HepG2 (cell line): ENCODE data around the gene ATG4D. TPM values are rescaled to one million over a fixed set of nuclear protein-coding genes. Genes with fewer than 3 reads are reported as not detected.
A peak's percentile ranks its signal among the peaks of the same experiment; 100 is the strongest.

Experiments
- ATF1 ChIP-seq: IDR thresholded peaks from 2 replicates; pipeline ENCODE4 v1.6.1; 2016; ENCODE audit warnings: mild to moderate bottlenecking, control low read depth
- HMGXB4 ChIP-seq, 2 experiments: sonication (generic) in 1 of 2; formaldehyde crosslinking in 1 of 2; IDR thresholded peaks; 2 replicates each; pipeline versions ENCODE4 v1.4.0 to v1.6.1; 2018 to 2020; ENCODE audit warnings: missing genetic modification reagents in 2 of 2, borderline replicate concordance in 1 of 2, low read depth in 1 of 2, mild to moderate bottlenecking in 1 of 2, missing biosample characterization in 1 of 2
- HNF1B ChIP-seq: sonication (generic); formaldehyde crosslinking; IDR thresholded peaks from 2 replicates; pipeline ENCODE4 v1.5.1; 2020; ENCODE audit warnings: mild to moderate bottlenecking, moderate library complexity, missing genetic modification reagents
- HNF4A ChIP-seq: sonication (generic); formaldehyde crosslinking; IDR thresholded peaks from 2 replicates; pipeline ENCODE4 v1.4.0; 2020; ENCODE audit warnings: missing genetic modification reagents
- IKZF1 ChIP-seq: fragments of 450-650 bp; IDR thresholded peaks from 2 replicates; pipeline ENCODE4 v1.7.1; 2016
- IRF2 ChIP-seq: IDR thresholded peaks from 2 replicates; pipeline ENCODE4 v1.6.1; 2018; ENCODE audit warnings: missing genetic modification reagents, missing compliant biosample characterization
- KIAA2018 ChIP-seq: sonication (generic); formaldehyde crosslinking; IDR thresholded peaks from 2 replicates; pipeline ENCODE4 v1.5.0; 2020; ENCODE audit warnings: mild to moderate bottlenecking, missing genetic modification reagents, borderline replicate concordance
- LCORL ChIP-seq, 2 experiments: fragments of 450-650 bp in 1 of 2; sonication (generic) in 1 of 2; formaldehyde crosslinking in 1 of 2; IDR thresholded peaks; 2 replicates each; pipeline versions ENCODE4 v1.5.0 to v1.6.1; 2017 to 2020; ENCODE audit warnings: antibody characterized with exemption in 1 of 2, missing genetic modification reagents in 1 of 2
- SMAD1 ChIP-seq: sonication (generic); formaldehyde crosslinking; IDR thresholded peaks from 2 replicates; pipeline ENCODE4 v1.4.0; 2020; ENCODE audit warnings: missing genetic modification reagents, low read depth, mild to moderate bottlenecking, borderline replicate concordance
- SMAD9 ChIP-seq: sonication (generic); formaldehyde crosslinking; IDR thresholded peaks from 2 replicates; pipeline ENCODE4 v1.5.1; 2020; ENCODE audit warnings: mild to moderate bottlenecking, missing genetic modification reagents
- SUZ12 ChIP-seq: fragments of 150-350 bp; IDR thresholded peaks from 2 replicates; pipeline ENCODE4 v1.6.1; 2014; ENCODE audit warnings: low read depth, low read length
- ZBTB1 ChIP-seq: sonication (generic); formaldehyde crosslinking; IDR thresholded peaks from 2 replicates; pipeline ENCODE4 v1.4.0; 2020; ENCODE audit warnings: missing genetic modification reagents, borderline replicate concordance
- ZFY ChIP-seq: sonication (generic); formaldehyde crosslinking; IDR thresholded peaks from 2 replicates; pipeline ENCODE4 v1.4.0; 2020; ENCODE audit warnings: missing genetic modification reagents
- ZNF138 ChIP-seq: sonication (generic); formaldehyde crosslinking; IDR thresholded peaks from 2 replicates; pipeline ENCODE4 v1.5.0; 2020; ENCODE audit warnings: mild to moderate bottlenecking, low read depth, missing genetic modification reagents
- ZNF691 ChIP-seq: sonication (generic); formaldehyde crosslinking; IDR thresholded peaks from 2 replicates; pipeline ENCODE4 v1.4.0; 2020; ENCODE audit warnings: missing genetic modification reagents, low read depth, mild to moderate bottlenecking, borderline replicate concordance
- polyA plus RNA-seq, 8 experiments: library from polyadenylated mRNA; depleted of rRNA in 3 of 8; stranded (reverse) in 7 of 8; unstranded in 1 of 8; fragments of >200 nt; fragmentation: Illumina TruSeq in 4 of 8; extraction: Trizol in 4 of 8; gene quantifications; 2 replicates each; pipeline versions ENCODE4 v1.2.1 to v1.2.3, GENCODE V29; 2011 to 2016; ENCODE audit warnings: low read depth in 4 of 8, missing spikeins in 1 of 8, mixed read lengths in 1 of 8; ENCODE audit not compliant: insufficient read depth in 1 of 8
- total RNA-seq, 5 experiments: library from RNA; depleted of rRNA; stranded (reverse); fragments of >200 nt; fragmentation: Illumina TruSeq; extraction: Trizol; gene quantifications; 2 replicates each; pipeline ENCODE4 v1.2.3, GENCODE V29; 2016; ENCODE audit warnings: low read depth in 1 of 5

The ATG4D gene
- total and polyA plus RNA-seq, 2 of the 13 experiments (the other 11 are each of a cell fraction or from before 2014, with no cell fraction given) = 17.8 to 19.0 TPM

GRCh38 chr19:10602330-10603083 is 58.8 kb downstream of the ATG4D start (continued):
- TF ChIP-seq KIAA2018 (CRISPR knock-in tag) (no peak), ZNF691 (CRISPR knock-in tag) (no peak), ZNF138 (CRISPR knock-in tag) (no peak), IKZF1 (no peak), LCORL (IDR thresholded peaks at IDR 0.05) (no peak), LCORL (CRISPR knock-in tag; IDR thresholded peaks at IDR 0.05) (peak; percentile 44; the same call in 1 of the 2 replicates), ATF1 (CRISPR knock-in tag) (no peak), SMAD1 (no peak), ZBTB1 (no peak), HMGXB4 (CRISPR knock-in tag; IDR thresholded peaks at IDR 0.05; ENCODE audit: borderline replicate concordance in 1 of 2, low read depth in 1 of 2) (peak; percentile 19 to 59; a peak in 2 of 4 replicates), SMAD9 (CRISPR knock-in tag) (no peak), IRF2 (no peak), SUZ12 (no peak), HNF1B (CRISPR knock-in tag) (peak; percentile 8; the same call in 1 of the 2 replicates), ZFY (peak; percentile 49; the same call in 1 of the 2 replicates), HNF4A (CRISPR knock-in tag) (no peak)
